Esophagus squamous epithelium (tissue), 4 donors: ENCODE data around the gene MSH2.

Source experiments
- CTCF ChIP-seq, 6 experiments: fragments of 450-650 bp in 4 of 6; fragments of 200-600 bp in 2 of 6; sonication (generic) in 2 of 6; IDR thresholded peaks; one replicate each; pipeline ENCODE4 v1.5.1; 2016 to 2019; ENCODE audit warnings: antibody characterized with exemption in 6 of 6, mild to moderate bottlenecking in 4 of 6, moderate library complexity in 4 of 6
- POLR2A ChIP-seq, 4 donors: fragments of 450-650 bp; IDR thresholded peaks; one replicate each; pipeline ENCODE4 v1.6.1; 2017; ENCODE audit warnings: antibody characterized with exemption in 4 of 4, mild to moderate bottlenecking in 4 of 4, moderate library complexity in 3 of 4

GRCh38 chr2:47438106-47438505 is 35.1 kb downstream of the MSH2 start:
- no peak for TF ChIP-seq CTCF (IDR thresholded peaks at IDR 0.05)
- TF ChIP-seq POLR2A (IDR thresholded peaks at IDR 0.05), result no peak
